Measurements from ENCODE around the gene GTPBP6.

GTPBP6 gene

DNA sequence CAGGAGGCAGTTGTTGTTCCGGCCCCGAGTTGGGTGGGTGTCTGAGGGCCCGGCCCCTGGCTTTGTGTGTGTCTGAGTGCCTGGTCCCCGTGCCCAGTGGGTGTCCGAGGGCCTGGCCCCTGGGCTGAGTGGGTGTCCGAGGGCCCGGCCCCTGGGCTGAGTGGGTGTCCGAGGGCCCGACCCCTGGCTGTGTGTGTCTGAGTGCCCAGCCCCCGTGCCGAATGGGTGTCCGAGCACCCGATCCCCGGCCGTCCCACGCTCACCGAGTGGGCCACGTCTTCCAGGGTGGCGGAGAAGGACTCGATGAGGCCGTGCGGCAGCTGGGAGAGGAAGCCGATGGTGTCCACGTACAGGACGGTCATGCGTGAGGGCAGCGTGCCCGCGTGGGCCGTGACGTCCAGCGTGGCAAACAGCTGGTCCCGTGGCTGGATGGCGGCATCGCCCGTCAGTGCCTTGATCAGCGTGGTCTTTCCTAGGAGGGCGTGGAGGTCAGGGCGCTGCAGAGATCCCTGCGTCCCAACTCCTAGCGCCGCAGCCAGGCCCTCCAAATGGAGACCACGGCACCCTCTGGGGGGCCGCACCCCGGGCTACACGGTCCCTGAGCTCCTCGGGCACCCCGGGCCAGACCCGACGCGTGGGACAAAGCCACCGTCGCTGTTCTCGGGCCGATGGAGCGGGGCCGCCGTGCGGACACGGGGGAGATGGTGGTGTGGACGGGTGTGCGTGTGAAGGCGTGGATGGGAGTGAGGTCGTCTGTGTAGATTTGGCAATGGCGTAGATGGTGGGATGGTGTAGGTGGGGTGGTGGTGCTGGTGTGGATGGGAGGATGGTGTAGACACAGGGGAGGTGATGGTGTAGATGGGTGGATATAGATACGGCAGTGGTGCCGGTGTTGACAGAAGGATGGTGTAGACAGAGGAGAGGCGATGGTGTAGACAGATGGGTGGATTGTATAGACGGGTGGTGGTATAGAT is 7.2 kb downstream of the GTPBP6 start:
- H3K18ac ChIP-seq (ENCODE audit: low read depth in 1 of 2, low read length in 2 of 2): no peak overlapping the region
- no peaks in the 10 kb centered on the region for H3K9me3 ChIP-seq (ENCODE audit: control insufficient read depth, low read length)
- H3K36me3 ChIP-seq (ENCODE audit: control insufficient read depth in 1 of 2, insufficient read depth in 2 of 2, low read depth in 1 of 2, low read length in 2 of 2): peaks cover 73 to 79% of the 10 kb centered on the region in 2 experiments
- H3K23ac ChIP-seq (ENCODE audit: low read length in 2 of 2): no peak overlapping the region
- no peak overlapping the region for H2AFZ ChIP-seq (ENCODE audit: low read depth, low read length)
- no peak overlapping the region for H3K9ac ChIP-seq (ENCODE audit: low read length)
- no peak overlapping the region for H3K14ac ChIP-seq (ENCODE audit: low read length in 2 of 2)
- no peak overlapping the region for H3K27ac ChIP-seq (ENCODE audit: low read length, poor library complexity, severe bottlenecking)
- H4K91ac ChIP-seq (ENCODE audit: low read length): no peak overlapping the region
- H2BK15ac ChIP-seq (ENCODE audit: low read depth, poor library complexity, severe bottlenecking): no peak overlapping the region
- no peak overlapping the region for H4K8ac ChIP-seq (ENCODE audit: low read length)
- no peaks in the 10 kb centered on the region for H3K4me1 ChIP-seq (ENCODE audit: control insufficient read depth, insufficient read depth, low read depth, low read length)
- H3K4me3 ChIP-seq (ENCODE audit: insufficient read depth in 1 of 2, low read depth in 1 of 2, low read length in 2 of 2): no peak overlapping the region
- WGBS: 94% methylated on average over 68 of the region's 69 CpGs
- no peak overlapping the region for H2BK5ac ChIP-seq (ENCODE audit: low read depth, low read length, poor library complexity, severe bottlenecking)
- H2AK5ac ChIP-seq (ENCODE audit: low read length, severe bottlenecking): no peak overlapping the region
- no peak overlapping the region for H3K4me2 ChIP-seq (ENCODE audit: low read length, poor library complexity, severe bottlenecking)
- H3K79me1 ChIP-seq (replicated peaks; ENCODE audit: low read length, poor library complexity, severe bottlenecking): peaks cover 32% of the 10 kb centered on the region
- DNase-seq: no peak
- no peak overlapping the region for H3K4ac ChIP-seq (ENCODE audit: low read depth in 1 of 2, low read length in 2 of 2)
- no peaks in the 10 kb centered on the region for H3K27me3 ChIP-seq (ENCODE audit: control insufficient read depth in 1 of 2, insufficient read depth in 1 of 2, low read length in 2 of 2)
- H2BK120ac ChIP-seq (ENCODE audit: low read depth, low read length): no peak overlapping the region
- no peak overlapping the region for H2BK12ac ChIP-seq (ENCODE audit: low read length in 2 of 2)

DNA sequence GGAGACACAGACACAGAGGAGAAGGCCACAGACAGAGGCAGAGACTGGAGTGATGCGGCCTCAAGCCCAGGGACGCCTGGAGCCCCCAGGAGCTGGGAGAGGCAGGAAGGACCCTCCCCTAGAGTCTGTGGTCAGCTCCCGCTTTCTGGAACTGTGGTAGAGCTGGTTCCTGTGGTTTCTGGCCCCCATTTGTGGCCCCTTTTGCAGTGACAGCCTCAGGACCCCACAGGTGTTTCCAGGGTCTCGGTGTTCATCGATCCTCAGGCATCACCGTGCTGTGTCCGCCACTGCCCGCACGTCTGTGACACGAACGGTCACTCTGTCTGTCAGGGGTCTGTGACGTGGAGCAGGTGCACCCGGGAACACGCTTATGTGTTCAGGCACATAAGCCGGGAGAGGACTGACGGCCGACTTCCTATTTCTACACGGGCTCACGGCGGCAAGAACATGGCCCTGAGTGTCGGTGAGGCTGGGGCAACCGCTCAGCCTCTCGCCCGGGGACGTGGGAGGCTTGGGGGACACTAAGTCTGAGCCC is 7.9 kb downstream of the GTPBP6 start:
- Histone ChIP-seq H3K36me3 (ENCODE audit: control insufficient read depth in 1 of 2, insufficient read depth in 2 of 2, low read depth in 1 of 2, low read length in 2 of 2) (peaks cover 76 to 79% of the 10 kb centered on the region in 2 experiments), H4K8ac (ENCODE audit: low read length) (no peak overlapping the region), H3K4me2 (ENCODE audit: low read length, poor library complexity, severe bottlenecking) (no peak overlapping the region), H3K9me3 (ENCODE audit: control insufficient read depth, low read length) (no peaks in the 10 kb centered on the region), H3K18ac (ENCODE audit: low read depth in 1 of 2, low read length in 2 of 2) (no peak overlapping the region), H2BK15ac (ENCODE audit: low read depth, poor library complexity, severe bottlenecking) (no peak overlapping the region), H2AFZ (ENCODE audit: low read depth, low read length) (no peak overlapping the region), H3K79me1 (replicated peaks; ENCODE audit: low read length, poor library complexity, severe bottlenecking) (peaks cover 30% of the 10 kb centered on the region), H3K9ac (ENCODE audit: low read length) (no peak overlapping the region), H3K27ac (ENCODE audit: low read length, poor library complexity, severe bottlenecking) (no peak overlapping the region), H2BK5ac (ENCODE audit: low read depth, low read length, poor library complexity, severe bottlenecking) (no peak overlapping the region), H3K14ac (ENCODE audit: low read length in 2 of 2) (no peak overlapping the region), H4K91ac (ENCODE audit: low read length) (no peak overlapping the region), H2BK12ac (ENCODE audit: low read length in 2 of 2) (no peak overlapping the region), H2BK120ac (ENCODE audit: low read depth, low read length) (no peak overlapping the region), H3K23ac (ENCODE audit: low read length in 2 of 2) (no peak overlapping the region), H3K4me3 (ENCODE audit: insufficient read depth in 1 of 2, low read depth in 1 of 2, low read length in 2 of 2) (no peak overlapping the region), H2AK5ac (ENCODE audit: low read length, severe bottlenecking) (no peak overlapping the region), H3K4me1 (ENCODE audit: control insufficient read depth, insufficient read depth, low read depth, low read length) (no peaks in the 10 kb centered on the region), H3K27me3 (ENCODE audit: control insufficient read depth in 1 of 2, insufficient read depth in 1 of 2, low read length in 2 of 2) (no peaks in the 10 kb centered on the region), H3K4ac (ENCODE audit: low read depth in 1 of 2, low read length in 2 of 2) (no peak overlapping the region)
- no peak for DNase-seq
- 94% methylated on average over 25 of the region's 25 CpGs for WGBS

GRCh38 chrX:308821-309520 is 9.6 kb downstream of the GTPBP6 start:
- 95% methylated on average over 29 of the region's 30 CpGs for WGBS
- no peak overlapping the region for H3K4ac ChIP-seq (ENCODE audit: low read depth in 1 of 2, low read length in 2 of 2)
- no peak for DNase-seq

More at GRCh38 chrX:308821-309520, 9.6 kb downstream of the GTPBP6 start:
- H3K36me3 ChIP-seq (ENCODE audit: control insufficient read depth in 1 of 2, insufficient read depth in 2 of 2, low read depth in 1 of 2, low read length in 2 of 2): peaks cover 74 to 76% of the 10 kb centered on the region in 2 experiments
- H2AK5ac ChIP-seq (ENCODE audit: low read length, severe bottlenecking): no peak overlapping the region
- no peak overlapping the region for H3K23ac ChIP-seq (ENCODE audit: low read length in 2 of 2)
- peaks cover 23% of the 10 kb centered on the region for H3K79me1 ChIP-seq (replicated peaks; ENCODE audit: low read length, poor library complexity, severe bottlenecking)
- H2BK120ac ChIP-seq (ENCODE audit: low read depth, low read length): no peak overlapping the region
- no peak overlapping the region for H2BK15ac ChIP-seq (ENCODE audit: low read depth, poor library complexity, severe bottlenecking)
- no peak overlapping the region for H3K14ac ChIP-seq (ENCODE audit: low read length in 2 of 2)
- H4K91ac ChIP-seq (ENCODE audit: low read length): no peak overlapping the region
- no peaks in the 10 kb centered on the region for H3K27me3 ChIP-seq (ENCODE audit: control insufficient read depth in 1 of 2, insufficient read depth in 1 of 2, low read length in 2 of 2)
- no peak overlapping the region for H2BK12ac ChIP-seq (ENCODE audit: low read length in 2 of 2)
- H3K4me1 ChIP-seq (ENCODE audit: control insufficient read depth, insufficient read depth, low read depth, low read length): no peaks in the 10 kb centered on the region
- H4K8ac ChIP-seq (ENCODE audit: low read length): no peak overlapping the region
- no peak overlapping the region for H3K27ac ChIP-seq (ENCODE audit: low read length, poor library complexity, severe bottlenecking)
- no peak overlapping the region for H3K4me3 ChIP-seq (ENCODE audit: insufficient read depth in 1 of 2, low read depth in 1 of 2, low read length in 2 of 2)
- H2AFZ ChIP-seq (ENCODE audit: low read depth, low read length): no peak overlapping the region
- no peak overlapping the region for H3K18ac ChIP-seq (ENCODE audit: low read depth in 1 of 2, low read length in 2 of 2)
- H3K4me2 ChIP-seq (ENCODE audit: low read length, poor library complexity, severe bottlenecking): no peak overlapping the region
- H3K9me3 ChIP-seq (ENCODE audit: control insufficient read depth, low read length): no peaks in the 10 kb centered on the region
- H2BK5ac ChIP-seq (ENCODE audit: low read depth, low read length, poor library complexity, severe bottlenecking): no peak overlapping the region
- H3K9ac ChIP-seq (ENCODE audit: low read length): no peak overlapping the region

Measured in mesenchymal stem cell (in vitro differentiated cells and primary cell).